Glomerular visceral epithelial cell (primary cell): ENCODE measurements around the gene SHANK3.

ENCODE experiments used
- DNase-seq: peaks from one replicate; pipeline ENCODE4 v3.0.0-alpha.2; 2016; ENCODE audit errors: extremely low spot score

Gene SHANK3

GRCh38 chr22:50713571-50714056, 41.0 kb downstream of the SHANK3 start:
- DNase-seq: no peak

GRCh38 chr22:50714150-50714549, 41.5 kb downstream of the SHANK3 start:
- no peak for DNase-seq

- DNase-seq: no peak
These were observed 42.1 kb downstream of the SHANK3 start for GRCh38 chr22:50714631-50715179.

GRCh38 chr22:50715250-50715649, 42.6 kb downstream of the SHANK3 start:
- DNase-seq: no peak

- no peak for DNase-seq
These were observed 43.2 kb downstream of the SHANK3 start for GRCh38 chr22:50715776-50716175.

- no peak for DNase-seq
These were observed 43.8 kb downstream of the SHANK3 start for GRCh38 chr22:50716290-50717024.

- no peak for DNase-seq
These were observed 45.2 kb downstream of the SHANK3 start for GRCh38 chr22:50717709-50718351.

- no peak for DNase-seq
These were observed 45.7 kb downstream of the SHANK3 start for GRCh38 chr22:50718352-50718709.

GRCh38 chr22:50719814-50720300, 47.2 kb downstream of the SHANK3 start:
- no peak for DNase-seq

GRCh38 chr22:50720301-50721256, 48.0 kb downstream of the SHANK3 start:
- DNase-seq: no peak

GRCh38 chr22:50721257-50721844, 48.7 kb downstream of the SHANK3 start:
- no peak for DNase-seq

- no peak for DNase-seq
These were observed 49.6 kb downstream of the SHANK3 start for GRCh38 chr22:50722048-50722701.
